GM12801 (cell line): ENCODE data around the gene TIAM1.

Experiments used
- CTCF ChIP-seq: IDR thresholded peaks from one replicate; pipeline ENCODE4 v1.5.1; 2011; ENCODE audit warnings: control low read depth; ENCODE audit not compliant: insufficient read length; ENCODE audit errors: extremely low read depth

The TIAM1 gene

DNA sequence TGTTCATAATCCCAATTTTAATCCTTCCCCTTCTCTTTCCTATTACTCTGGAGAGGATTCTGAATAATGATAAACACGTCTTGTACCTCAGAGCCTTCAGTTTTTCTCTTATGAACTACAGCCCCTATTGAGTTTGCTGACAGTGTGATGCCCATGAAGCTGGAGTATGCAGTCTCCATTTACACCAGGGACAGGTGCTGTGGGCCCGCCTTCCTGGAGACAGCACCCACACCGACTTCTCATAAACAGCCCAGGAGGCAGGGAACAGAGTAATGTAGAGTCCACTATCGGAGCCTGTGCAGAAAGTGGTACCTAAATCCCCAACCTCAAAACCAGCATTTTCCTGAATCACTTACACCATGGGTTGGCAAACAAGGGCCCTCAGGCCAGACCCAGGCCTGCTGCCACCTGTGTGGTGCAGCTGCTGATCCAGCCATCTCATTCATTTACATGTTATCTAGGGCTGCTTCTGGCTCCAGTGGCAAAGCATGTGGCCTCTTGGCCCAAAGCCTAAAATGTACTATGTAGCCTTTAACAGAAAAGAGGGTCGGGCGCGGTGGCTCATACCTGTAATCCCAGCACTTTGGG, 210.7 kb downstream of the TIAM1 start:
- no peak for TF ChIP-seq CTCF

GRCh38 chr21:31132574-31133242, 211.4 kb downstream of the TIAM1 start:
- no peak for TF ChIP-seq CTCF

GRCh38 chr21:31130821-31131220, 213.2 kb downstream of the TIAM1 start:
- TF ChIP-seq CTCF, result no peak

GRCh38 chr21:31128234-31128633, 215.8 kb downstream of the TIAM1 start:
- no peak for TF ChIP-seq CTCF

DNA sequence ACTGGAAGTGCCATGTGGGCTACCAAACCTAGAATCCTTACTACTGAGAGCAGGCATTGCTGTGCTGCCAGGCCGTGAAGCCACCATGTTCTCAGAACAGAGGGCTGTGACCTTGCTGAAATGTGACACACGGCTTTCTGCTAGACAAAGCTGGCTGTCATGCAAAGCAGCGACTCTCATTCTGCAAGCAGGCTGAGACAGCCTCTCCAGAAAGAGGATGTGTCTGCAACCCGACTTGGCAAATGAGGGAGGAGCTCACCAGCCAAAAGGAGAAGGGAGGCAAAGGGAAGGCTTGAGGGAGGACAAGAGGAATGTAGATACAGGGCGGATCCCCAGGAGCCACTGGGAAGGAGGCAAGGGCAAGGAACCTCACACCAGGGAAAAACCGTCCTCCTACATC, 220.1 kb downstream of the TIAM1 start:
- TF ChIP-seq CTCF, result no peak

GRCh38 chr21:31119199-31119598, 224.9 kb downstream of the TIAM1 start:
- no peak for TF ChIP-seq CTCF

- no peak for TF ChIP-seq CTCF
These were observed 226.7 kb downstream of the TIAM1 start for GRCh38 chr21:31117128-31117916.
